GM23248 (cell line): ENCODE results near the gene DYRK4. TPM values are rescaled to one million over a fixed set of nuclear protein-coding genes. Genes with fewer than 3 reads are reported as not detected.

ENCODE experiments used
- DNase-seq: peaks from one replicate; pipeline ENCODE4 v3.0.0-alpha.2; 2015
- H2AFZ ChIP-seq: fragments of 200-600 bp; sonication (generic); 2 replicates; pipeline ENCODE4 v1.6.1; 2016; ENCODE audit warnings: antibody characterized with exemption
- H3F3A ChIP-seq: fragments of 200-600 bp; sonication (generic); 2 replicates; pipeline ENCODE4 v1.6.1; 2016; ENCODE audit warnings: mild to moderate bottlenecking, antibody characterized with exemption, mixed run types; ENCODE audit not compliant: insufficient read depth
- H3K27ac ChIP-seq: fragments of 200-600 bp; sonication (generic); 2 replicates; pipeline ENCODE4 v1.5.1; 2016; ENCODE audit warnings: mild to moderate bottlenecking
- H3K27me3 ChIP-seq: fragments of 200-600 bp; sonication (generic); replicated peaks from 2 replicates; pipeline ENCODE4 v1.6.1; 2016; ENCODE audit warnings: mild to moderate bottlenecking; ENCODE audit not compliant: insufficient read depth
- H3K36me3 ChIP-seq: fragments of 200-600 bp; sonication (generic); 2 replicates; pipeline ENCODE4 v1.6.1; 2016; ENCODE audit warnings: low read depth, mild to moderate bottlenecking
- H3K4me1 ChIP-seq: fragments of 200-600 bp; sonication (generic); 2 replicates; pipeline ENCODE4 v1.6.1; 2016; ENCODE audit warnings: mild to moderate bottlenecking; ENCODE audit not compliant: insufficient read depth
- H3K4me2 ChIP-seq: fragments of 200-600 bp; sonication (generic); one replicate; pipeline ENCODE4 v1.6.1; 2016; ENCODE audit warnings: mild to moderate bottlenecking; ENCODE audit not compliant: unreplicated experiment
- H3K4me3 ChIP-seq: fragments of 200-600 bp; sonication (generic); 2 replicates; pipeline ENCODE4 v1.5.1; 2016; ENCODE audit warnings: mild to moderate bottlenecking
- H3K79me2 ChIP-seq: fragments of 200-600 bp; sonication (generic); 2 replicates; pipeline ENCODE4 v1.6.1; 2016; ENCODE audit warnings: mild to moderate bottlenecking; ENCODE audit not compliant: insufficient read depth
- H3K9ac ChIP-seq: fragments of 200-600 bp; sonication (generic); 2 replicates; pipeline ENCODE4 v1.6.1; 2016; ENCODE audit warnings: mild to moderate bottlenecking
- H3K9me2 ChIP-seq: fragments of 200-600 bp; sonication (generic); 2 replicates; pipeline ENCODE4 v1.6.1; 2016; ENCODE audit warnings: mixed run types, mild to moderate bottlenecking, moderate library complexity; ENCODE audit not compliant: insufficient read depth
- H3K9me3 ChIP-seq: fragments of 200-600 bp; sonication (generic); one replicate; pipeline ENCODE4 v1.6.1; 2017; ENCODE audit warnings: low read depth
- H4K20me1 ChIP-seq: fragments of 200-600 bp; sonication (generic); 2 replicates; pipeline ENCODE4 v1.6.0; 2016; ENCODE audit not compliant: insufficient read depth
- EZH2 ChIP-seq: fragments of 200-600 bp; sonication (generic); IDR thresholded peaks from 2 replicates; pipeline ENCODE4 v1.6.1; 2018; ENCODE audit warnings: antibody characterized with exemption, mild to moderate bottlenecking; ENCODE audit not compliant: insufficient read depth, poor library complexity, severe bottlenecking
- EZH2phosphoT487 ChIP-seq: fragments of 200-600 bp; sonication (generic); IDR thresholded peaks from 2 replicates; pipeline ENCODE4 v1.6.1; 2018; ENCODE audit warnings: antibody characterized with exemption, moderate library complexity, mild to moderate bottlenecking, low read depth; ENCODE audit not compliant: insufficient read depth
- WGBS, 2 experiments: methylation state at CpG; one replicate each; pipeline ENCODE4 v1.1.6; 2015 to 2017; ENCODE audit warnings: low lambda C conversion rate in 2 of 2, low coverage in 1 of 2; ENCODE audit errors: missing lambda C conversion rate in 2 of 2; 5-methylcytosine and 5-hydroxymethylcytosine counted together
- in situ Hi-C: fragments of 300-500 bp; cut with MboI; formaldehyde crosslinking; loops from 2 replicates; pipeline ENCODE4 v1.15.0; 2020
- polyA plus RNA-seq: library from polyadenylated mRNA; unstranded; fragments of >200 nt; fragmentation: Nextera tagmentation; extraction: Ambion mirVana; gene quantifications from 2 replicates; pipeline ENCODE4 v1.2.1, GENCODE V29; 2016
- total RNA-seq: library from RNA; depleted of rRNA; stranded (reverse); fragments of >200 nt; shearing (Covaris generic); gene quantifications from 2 replicates; pipeline ENCODE4 v1.2.3, GENCODE V29; 2014; rRNA removed

DYRK4 gene
- total and polyA plus RNA-seq, 2 experiments from 2014 or later: 63.3 to 64.5 TPM

DNA sequence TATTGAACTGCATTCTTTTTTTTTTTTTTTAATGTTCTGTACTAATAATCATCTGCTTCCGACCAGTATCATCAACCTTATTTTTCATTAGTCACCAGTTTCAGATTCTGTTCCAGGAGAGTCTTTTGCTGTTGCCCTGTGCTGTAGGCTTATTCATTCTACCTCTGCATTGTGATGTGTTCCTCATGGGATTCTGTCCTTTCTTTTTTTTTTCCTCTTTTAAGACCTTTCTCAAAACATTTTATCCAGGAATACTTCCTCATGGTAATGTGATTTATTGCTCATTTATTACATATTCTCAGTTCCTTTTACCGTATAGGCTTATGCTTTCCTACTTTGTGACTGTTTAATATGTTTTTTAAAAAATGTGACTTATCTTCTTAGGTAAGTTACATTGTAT, 91.7 kb downstream of the DYRK4 start:
- H3K4me3 ChIP-seq: no peak overlapping the region
- H2AFZ ChIP-seq: no peak overlapping the region
- no peak overlapping the region for H3K9ac ChIP-seq
- H4K20me1 ChIP-seq: no peaks in the 10 kb centered on the region
- H3K27me3 ChIP-seq: no peaks in the 10 kb centered on the region
- no peaks in the 10 kb centered on the region for H3K9me3 ChIP-seq
- H3K9me2 ChIP-seq: no peaks in the 10 kb centered on the region
- 78 to 82% methylated on average over 2 of the region's 2 CpGs for WGBS, 2 experiments
- no peak for DNase-seq
- H3K4me1 ChIP-seq: peaks cover 8% of the 10 kb centered on the region
- no peaks in the 10 kb centered on the region for H3F3A ChIP-seq
- H3K79me2 ChIP-seq: peaks cover 57% of the 10 kb centered on the region
- TF ChIP-seq EZH2phosphoT487: no peak
- no peak for TF ChIP-seq EZH2
- no peak overlapping the region for H3K27ac ChIP-seq
- in situ Hi-C loops: no loop called here
- H3K4me2 ChIP-seq: no peak overlapping the region
- H3K36me3 ChIP-seq: peaks cover 27% of the 10 kb centered on the region; the same call in 1 of the 2 replicates

Other genes with a start within 250 kb of the DYRK4 start
- gene TIGAR, start 241.0 kb upstream of the DYRK4 start, total RNA-seq: 6.7 and 9.3 TPM in 2 replicates
- 23.6 and 24.6 TPM in 2 replicates for gene TIGAR, start 241.0 kb upstream of the DYRK4 start, polyA plus RNA-seq
- not detected in 2 replicates for gene FGF23, start 182.5 kb upstream of the DYRK4 start, total RNA-seq
- gene FGF23, start 182.5 kb upstream of the DYRK4 start, polyA plus RNA-seq: not detected in 2 replicates
- gene FGF6, start 116.4 kb upstream of the DYRK4 start, total RNA-seq: not detected in 2 replicates
- gene FGF6, start 116.4 kb upstream of the DYRK4 start, polyA plus RNA-seq: not detected in 2 replicates
- 13.1 and 13.2 TPM in 2 replicates for gene RAD51AP1, start 23.3 kb upstream of the DYRK4 start, total RNA-seq
- 11.6 and 12.4 TPM in 2 replicates for gene RAD51AP1, start 23.3 kb upstream of the DYRK4 start, polyA plus RNA-seq
- 0.22 and 0.89 TPM in 2 replicates for gene AKAP3, start 86.8 kb downstream of the DYRK4 start, total RNA-seq
- 0.30 and 0.36 TPM in 2 replicates for gene AKAP3, start 86.8 kb downstream of the DYRK4 start, polyA plus RNA-seq
- gene NDUFA9, start 86.9 kb downstream of the DYRK4 start, total RNA-seq: 57.8 and 61.2 TPM in 2 replicates
- 118 and 120 TPM in 2 replicates for gene NDUFA9, start 86.9 kb downstream of the DYRK4 start, polyA plus RNA-seq
- not detected in 2 replicates for gene GALNT8, start 158.2 kb downstream of the DYRK4 start, total RNA-seq
- gene GALNT8, start 158.2 kb downstream of the DYRK4 start, polyA plus RNA-seq: not detected in 2 replicates